GM21526 (cell line): ENCODE results near the gene ARSB.
"Not testable (repeated sequence)": the region's sequence is repeated elsewhere in the genome, so short reads cannot be mapped to it uniquely, and the experiment has no call there.

Experiments used
- ATAC-seq: cut with Tn5 transposase; IDR thresholded peaks from one replicate; pipeline ENCODE4 v1.9.1; 2021; ENCODE audit warnings: moderate library complexity; ENCODE audit not compliant: unreplicated experiment, low FRiP score

The ARSB gene

GRCh38 chr5:78907255-78907891 is 77.7 kb downstream of the ARSB start:
- no peak for ATAC-seq

GRCh38 chr5:78905084-78905938 is 79.8 kb downstream of the ARSB start:
- no peak for ATAC-seq

- no peak for ATAC-seq
These were observed 81.2 kb downstream of the ARSB start for GRCh38 chr5:78903861-78904260.

GRCh38 chr5:78903353-78903752 is 81.8 kb downstream of the ARSB start:
- ATAC-seq, result no peak

- ATAC-seq, result no peak
These were observed 85.2 kb downstream of the ARSB start for GRCh38 chr5:78899922-78900362.

GRCh38 chr5:78896132-78896531 is 89.0 kb downstream of the ARSB start:
- no peak for ATAC-seq

GRCh38 chr5:78895616-78896015 is 89.5 kb downstream of the ARSB start:
- no peak for ATAC-seq

GRCh38 chr5:78893940-78894677 is 91.0 kb downstream of the ARSB start:
- no peak for ATAC-seq

GRCh38 chr5:78890667-78891379 is 94.3 kb downstream of the ARSB start:
- ATAC-seq, result no peak

GRCh38 chr5:78889369-78890140 is 95.6 kb downstream of the ARSB start:
- ATAC-seq, result no peak

- ATAC-seq, result no peak
These were observed 96.3 kb downstream of the ARSB start for GRCh38 chr5:78888580-78889368.

- peak; percentile 88 for ATAC-seq
These were observed 97.6 kb downstream of the ARSB start for GRCh38 chr5:78887384-78888118.

- no peak for ATAC-seq
These were observed 98.5 kb downstream of the ARSB start for GRCh38 chr5:78886341-78887230.

- no peak for ATAC-seq
These were observed 103.2 kb downstream of the ARSB start for GRCh38 chr5:78881884-78882283.

GRCh38 chr5:78879516-78879915 is 105.6 kb downstream of the ARSB start:
- no peak for ATAC-seq

- not testable (repeated sequence) for ATAC-seq
These were observed 119.0 kb downstream of the ARSB start for GRCh38 chr5:78866076-78866475.

GRCh38 chr5:78858364-78858763 is 126.7 kb downstream of the ARSB start:
- no peak for ATAC-seq
